ENCODE results near the gene CBLB.

GRCh38 chr3:105799286-105799685 lies 69.5 kb downstream of the CBLB start:
- no peak for TF ChIP-seq CTCF (IDR thresholded peaks at IDR 0.05; ENCODE audit: low read depth, low read length)
- TF ChIP-seq EZH2phosphoT487 (IDR thresholded peaks at IDR 0.05; ENCODE audit: low read depth), result no peak

Measured in OCI-LY3 (cell line).